ENCODE results near the gene CUEDC2. TPM values are rescaled to one million over a fixed set of nuclear protein-coding genes. Genes with fewer than 3 reads are reported as not detected.

The CUEDC2 gene
- total RNA-seq, 1 donor from 2014 or later = 94.6 TPM

- no peak for DNase-seq (ENCODE audit: extremely low read depth, low read depth, low spot score)
These were observed 5.5 kb downstream of the CUEDC2 start for GRCh38 chr10:102426803-102427287.

GRCh38 chr10:102425444-102425843, 6.9 kb downstream of the CUEDC2 start:
- DNase-seq (ENCODE audit: extremely low read depth, low read depth, low spot score) = no peak

DNA sequence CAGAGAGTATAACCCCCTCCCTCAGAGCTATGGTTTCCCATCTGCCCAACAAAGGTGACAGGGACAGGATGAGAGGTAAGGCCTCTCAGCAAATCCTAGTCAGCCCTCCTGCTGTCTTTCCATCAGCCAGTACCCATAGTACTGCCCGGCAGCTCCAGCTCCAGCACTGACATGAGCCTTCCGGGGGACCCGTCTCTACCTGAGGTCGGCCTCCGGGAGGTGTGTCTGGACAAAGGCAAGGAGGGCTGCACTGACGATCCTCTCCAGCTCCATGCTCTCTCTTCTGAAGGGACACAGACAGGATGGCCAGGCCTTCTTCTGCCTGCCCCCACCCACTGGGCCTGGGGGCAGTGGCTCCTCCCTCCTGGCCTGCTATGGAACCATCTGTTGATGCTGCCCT, 7.5 kb downstream of the CUEDC2 start:
- DNase-seq (ENCODE audit: extremely low read depth, low read depth, low spot score) = no peak

GRCh38 chr10:102424145-102424544, 8.2 kb downstream of the CUEDC2 start:
- DNase-seq (ENCODE audit: extremely low read depth, low read depth, low spot score) = no peak

DNA sequence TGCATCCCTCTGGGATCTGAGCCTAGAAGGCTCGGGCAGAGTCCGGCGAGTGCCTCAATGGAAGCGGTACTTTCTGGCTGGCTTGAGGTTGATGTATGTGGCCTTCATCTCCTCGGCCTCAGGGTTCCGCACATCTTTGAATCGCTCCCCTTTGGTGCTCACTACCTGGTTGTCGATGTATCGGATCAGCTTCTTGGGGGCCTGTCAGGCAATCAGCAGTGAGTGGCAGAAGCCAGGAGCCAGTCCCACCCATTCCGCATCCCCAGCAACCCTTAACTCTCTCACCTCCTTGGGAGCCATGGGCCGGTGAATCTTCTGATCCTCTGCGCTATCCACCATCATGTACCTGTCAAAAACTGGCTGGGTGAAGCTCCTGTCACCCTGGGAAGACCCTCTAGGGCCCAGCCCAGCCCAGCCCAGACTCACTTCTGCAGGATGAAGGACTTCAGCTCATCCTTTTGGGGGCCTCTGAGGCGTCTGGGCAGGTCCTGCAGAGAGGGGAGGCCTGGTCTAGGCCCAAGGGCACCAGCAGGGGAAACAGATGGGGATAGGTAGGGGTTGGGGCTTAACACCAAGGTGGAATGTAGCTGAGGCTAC, 8.9 kb downstream of the CUEDC2 start:
- no peak for DNase-seq (ENCODE audit: extremely low read depth, low read depth, low spot score)

- DNase-seq (ENCODE audit: extremely low read depth, low read depth, low spot score) = no peak
These were observed 9.7 kb downstream of the CUEDC2 start for GRCh38 chr10:102422545-102423129.

GRCh38 chr10:102421757-102422512, 10.4 kb downstream of the CUEDC2 start:
- no peak for DNase-seq (ENCODE audit: extremely low read depth, low read depth, low spot score)

DNA sequence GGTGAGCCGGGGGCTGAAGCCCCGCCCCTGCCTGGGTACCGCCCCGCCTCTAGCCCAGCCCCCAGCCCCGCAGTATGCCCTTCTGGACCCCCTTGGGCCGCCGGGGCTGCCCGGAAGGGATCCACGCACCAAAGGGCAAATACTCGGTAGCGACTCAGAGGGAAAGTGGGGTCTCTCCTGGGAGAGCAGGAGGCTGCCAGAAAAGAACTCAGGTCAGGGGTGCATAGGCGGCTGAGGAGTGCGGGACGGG, 10.9 kb downstream of the CUEDC2 start:
- DNase-seq (ENCODE audit: extremely low read depth, low read depth, low spot score) = no peak

DNA sequence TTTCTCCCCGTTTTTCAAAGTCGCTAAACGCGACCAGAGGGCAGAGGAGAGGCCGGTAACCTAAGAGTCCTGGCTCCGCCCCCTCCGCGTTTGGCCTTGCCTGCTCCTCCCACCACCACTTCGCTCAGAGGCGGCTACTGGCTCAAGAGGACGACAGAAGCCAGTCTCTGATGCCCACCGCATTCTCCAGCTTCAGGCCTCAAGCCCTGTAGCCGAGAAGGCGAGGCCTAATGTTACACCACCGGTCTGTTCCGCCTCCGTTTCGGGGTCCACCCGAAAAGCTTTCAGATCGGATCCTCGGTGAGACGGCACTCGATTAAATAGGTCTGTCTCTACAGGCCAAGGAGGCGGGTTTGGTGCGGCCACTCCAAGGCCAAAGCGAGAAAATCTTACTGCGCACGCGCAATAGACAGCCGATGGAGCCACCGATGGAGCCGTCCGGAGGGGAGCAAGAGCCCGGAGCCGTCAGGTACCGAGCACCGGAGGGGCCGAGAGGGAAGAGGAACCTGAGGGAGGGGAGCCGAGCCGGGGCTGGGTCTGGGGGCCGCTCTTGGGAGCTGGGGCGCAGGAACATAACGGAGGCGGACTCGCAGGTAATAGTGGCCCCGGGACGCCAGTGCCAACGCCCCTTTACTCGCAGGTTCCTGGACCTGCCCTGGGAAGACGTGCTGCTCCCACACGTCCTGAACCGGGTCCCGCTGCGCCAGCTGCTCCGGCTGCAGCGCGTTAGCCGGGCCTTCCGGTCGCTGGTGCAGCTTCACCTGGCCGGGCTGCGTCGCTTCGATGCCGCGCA, 11.5 kb downstream of the CUEDC2 start, which contains the start of gene FBXL15:
FBXL15 (plus strand) TSS at position 123 of the 793 bp plus-strand sequence; CDS start at position 417, 294 bp downstream.
- peak; percentile 90 for DNase-seq (ENCODE audit: extremely low read depth, low read depth, low spot score)

GRCh38 chr10:102420181-102420713, 12.1 kb downstream of the CUEDC2 start:
- DNase-seq (ENCODE audit: extremely low read depth, low read depth, low spot score) = no peak

GRCh38 chr10:102419269-102420180, 12.8 kb downstream of the CUEDC2 start:
- DNase-seq (ENCODE audit: extremely low read depth, low read depth, low spot score) = no peak

DNA sequence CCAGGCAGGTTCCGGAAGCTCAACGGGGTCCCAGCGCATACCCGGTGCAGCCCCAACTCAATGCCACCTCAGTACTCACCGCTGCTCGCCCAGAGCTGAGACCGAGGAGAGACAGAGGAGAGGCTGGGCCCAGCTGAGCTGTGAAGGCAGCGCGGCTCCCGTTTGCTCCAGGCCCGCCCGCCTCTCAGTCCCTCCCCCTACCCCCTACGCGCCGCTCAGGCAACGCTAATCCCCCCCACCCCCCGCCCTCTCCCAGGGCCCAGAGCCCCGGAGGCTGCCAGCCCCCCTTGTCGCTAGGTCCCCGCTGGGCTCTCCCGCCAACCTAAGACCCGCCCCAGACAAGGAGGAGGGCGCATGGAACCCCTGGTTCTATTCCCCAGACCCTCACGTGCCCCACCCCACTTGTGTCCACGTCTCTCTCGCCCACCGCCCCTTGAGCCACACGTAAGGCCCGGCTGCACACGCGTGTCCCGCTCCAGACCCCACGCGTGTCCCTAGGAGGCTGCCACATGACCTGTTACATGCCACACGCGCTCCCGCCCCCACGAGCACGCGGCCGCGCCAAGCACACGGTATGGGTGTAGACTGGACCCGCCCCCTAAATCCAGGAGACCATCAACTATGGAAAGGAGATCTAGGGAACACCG, 13.6 kb downstream of the CUEDC2 start, which contains the start of gene PSD:
PSD (minus strand) TSS at position 164 of the 647 bp plus-strand sequence. CDS start 1,747 bp downstream, outside the sequence.
- no peak for DNase-seq (ENCODE audit: extremely low read depth, low read depth, low spot score)

- DNase-seq (ENCODE audit: extremely low read depth, low read depth, low spot score) = no peak
These were observed 15.7 kb downstream of the CUEDC2 start for GRCh38 chr10:102416695-102417094.

DNA sequence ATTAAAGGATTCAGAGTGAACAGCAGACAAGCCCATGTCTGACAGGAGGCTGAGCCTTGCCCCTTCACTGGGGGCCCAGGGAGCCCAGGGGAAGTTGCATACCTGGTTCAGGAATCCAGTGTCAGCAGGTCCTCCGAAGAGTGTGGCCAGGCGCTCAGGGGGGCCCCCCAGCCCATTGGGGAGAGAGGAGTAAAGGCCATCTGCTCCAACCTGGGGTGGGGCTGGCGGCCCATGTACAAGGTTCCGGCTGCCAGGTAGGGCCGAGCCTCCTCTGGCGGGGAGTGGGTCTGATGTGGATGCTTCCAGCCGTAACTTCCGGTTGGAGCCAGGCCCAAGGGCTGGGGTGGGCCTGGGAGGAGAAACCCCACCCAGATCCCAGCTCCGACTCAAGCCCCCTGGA, 16.1 kb downstream of the CUEDC2 start:
- DNase-seq (ENCODE audit: extremely low read depth, low read depth, low spot score) = no peak

GRCh38 chr10:102414749-102415148, 17.6 kb downstream of the CUEDC2 start:
- no peak for DNase-seq (ENCODE audit: extremely low read depth, low read depth, low spot score)

DNA sequence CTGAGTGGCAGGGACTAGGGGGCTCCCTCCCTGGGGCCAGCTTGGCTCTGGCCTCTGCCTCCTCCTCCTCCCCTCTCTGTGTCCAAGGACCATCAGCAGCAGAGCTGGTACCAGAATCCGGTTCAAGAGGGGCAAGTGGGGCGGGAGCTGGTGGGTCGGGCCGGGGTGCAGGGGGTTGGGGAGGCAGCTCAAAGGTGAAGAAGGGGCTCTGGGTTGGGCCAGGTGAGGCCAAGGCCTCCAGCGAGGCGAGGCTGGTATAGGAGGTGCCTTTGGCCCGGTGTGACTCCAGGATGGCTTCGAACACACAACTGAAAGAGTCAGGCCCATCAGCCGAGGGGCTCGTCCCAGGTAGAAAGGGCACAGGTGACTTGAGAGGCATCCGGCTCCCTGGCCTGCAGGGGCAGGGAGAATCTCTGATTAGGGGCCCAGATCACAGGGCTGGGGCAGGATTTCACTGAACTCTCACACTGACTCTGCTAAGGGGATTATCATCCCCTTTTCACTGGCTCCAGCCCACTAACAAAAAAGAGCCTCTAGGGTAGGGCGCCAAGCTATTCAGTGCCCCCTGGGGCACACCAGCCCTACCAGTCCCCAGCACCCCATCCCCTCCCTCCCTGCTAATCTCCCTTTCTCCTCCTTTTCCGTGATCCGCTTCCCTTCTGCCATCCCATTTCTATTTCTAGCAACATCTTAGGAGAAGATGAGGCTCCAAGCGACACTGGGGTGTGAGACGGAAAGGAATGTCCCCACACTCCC, 18.4 kb downstream of the CUEDC2 start:
- DNase-seq (ENCODE audit: extremely low read depth, low read depth, low spot score) = no peak

DNA sequence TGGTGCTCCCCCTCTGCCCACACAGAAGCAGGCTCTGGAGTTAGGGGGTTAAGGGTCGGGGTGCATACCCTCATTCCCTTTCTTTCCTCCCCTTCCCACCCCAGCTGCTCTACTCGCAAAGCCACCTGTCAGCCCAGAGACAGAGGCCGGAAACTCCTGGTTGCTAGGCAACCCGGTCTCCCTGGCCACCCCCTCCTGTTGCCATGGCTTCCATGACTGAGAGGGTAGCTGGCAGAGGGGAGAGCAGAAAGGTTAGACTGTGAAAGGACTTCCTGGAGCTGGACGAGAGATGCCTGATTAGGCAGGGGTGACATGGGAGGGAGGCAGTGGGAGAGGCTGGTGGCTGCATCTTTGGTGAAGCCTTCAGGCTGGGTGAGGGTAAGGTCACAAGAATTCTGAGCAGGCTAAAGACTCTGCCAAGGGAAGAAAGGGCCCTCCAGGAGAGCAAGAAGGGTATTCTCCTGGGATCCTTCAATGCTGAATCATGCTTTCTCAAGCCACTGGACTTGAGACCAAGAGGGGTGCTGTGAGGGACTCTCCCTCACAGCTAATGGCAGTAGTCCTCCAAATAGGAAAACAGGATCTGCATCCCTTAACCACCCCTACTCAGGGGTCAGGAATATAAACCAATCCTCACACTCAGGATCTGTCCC, 19.2 kb downstream of the CUEDC2 start:
- DNase-seq (ENCODE audit: extremely low read depth, low read depth, low spot score) = no peak

DNA sequence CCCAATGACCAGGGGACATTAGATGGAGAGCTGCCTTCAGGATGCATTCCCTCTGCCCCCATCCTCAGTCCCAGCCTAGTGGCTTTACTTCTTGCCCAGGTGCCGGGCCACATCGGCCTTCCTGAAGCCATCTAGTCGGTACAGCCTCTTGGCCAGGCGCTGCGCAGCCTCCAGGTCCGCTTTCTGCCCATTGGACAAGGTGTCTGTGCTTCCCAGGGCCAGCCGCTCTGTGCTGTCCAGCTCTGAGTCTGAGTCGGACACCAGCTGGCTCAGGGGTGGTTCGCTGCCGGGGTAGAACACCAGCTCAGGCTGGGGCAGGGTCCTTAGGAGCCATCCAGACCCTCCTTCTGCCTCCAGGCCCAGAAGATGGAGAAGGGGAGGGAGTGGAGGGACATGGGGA, 20.1 kb downstream of the CUEDC2 start:
- DNase-seq (ENCODE audit: extremely low read depth, low read depth, low spot score) = no peak

All from glomerular endothelial cell (primary cell).